GM10248 (cell line): Measurements from ENCODE around the gene VWA5B1.

Experiments
- CTCF ChIA-PET: fragments of 300-600 bp; sonication (Branson Sonifier 250); formaldehyde crosslinking; extraction: SDS; loops from one replicate; lab custom pipeline; 2021; ENCODE audit warnings: antibody characterized with exemption; lab: Yijun Ruan, JAX
- POLR2A ChIA-PET: fragments of 350-650 bp; sonication (Branson Sonifier 250); formaldehyde crosslinking; extraction: SDS; loops from one replicate; lab custom pipeline; 2020; ENCODE audit warnings: antibody characterized with exemption; lab: Yijun Ruan, JAX
- DNase-seq: peaks from one replicate; pipeline ENCODE4 v3.0.0; 2012; ENCODE audit errors: extremely low spot score
- TF ChIP-seq, protein P1 (sequence below): IDR thresholded peaks from 2 replicates; pipeline ENCODE4 v1.5.1; 2012; ENCODE audit warnings: mild to moderate bottlenecking, low read depth; ENCODE audit errors: extremely low read depth, missing control alignments, control extremely low read depth

Gene VWA5B1

DNA sequence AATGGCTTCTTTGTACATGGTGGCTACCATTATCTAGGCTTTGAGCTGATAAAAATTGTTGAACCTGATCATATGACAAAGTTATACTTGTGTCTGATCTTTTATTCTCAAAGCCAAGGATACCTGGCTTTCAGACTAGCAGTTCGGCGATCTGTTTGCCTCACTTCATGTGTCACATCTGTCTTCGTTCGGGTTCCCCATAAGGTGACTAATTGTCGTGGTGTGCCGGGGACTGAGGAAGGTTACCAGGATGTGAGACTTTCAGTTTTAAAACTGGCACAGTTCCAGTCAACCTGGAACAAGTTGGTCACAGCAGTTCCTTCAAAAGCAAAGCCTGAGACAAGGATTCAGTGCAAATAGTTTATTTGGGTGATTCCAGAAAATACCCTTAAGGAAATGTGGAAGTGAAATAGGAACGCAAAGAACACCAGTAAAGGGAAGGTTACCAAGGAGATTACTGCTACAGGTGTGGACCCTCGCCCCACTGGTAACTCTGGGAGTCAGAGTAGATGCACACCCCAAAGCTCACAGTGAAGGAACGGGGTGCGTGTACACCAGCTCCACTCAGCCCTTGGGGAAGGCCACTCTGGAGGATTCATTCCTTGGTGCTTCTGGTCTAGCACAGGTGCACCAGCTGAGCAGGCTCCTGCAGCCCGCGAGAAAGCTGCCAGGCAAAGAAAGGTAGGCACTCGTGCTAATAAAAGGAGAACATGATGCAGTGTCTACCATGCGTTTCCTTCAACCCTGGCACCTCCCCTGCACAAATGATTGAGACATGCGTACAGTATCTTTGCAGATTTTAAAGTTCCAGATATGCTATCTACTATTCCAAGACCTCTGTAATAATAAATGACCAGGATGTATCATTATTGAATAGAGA, 69.0 kb downstream of the VWA5B1 start:
- CTCF ChIA-PET = interaction anchor here (0.7 kb wide), 1 partner anchor 17 kb away, joined by 3 read pairs; no protein-coding TSS in a partner anchor
- POLR2A ChIA-PET = no interaction called here
- TF ChIP-seq, protein P1, sequence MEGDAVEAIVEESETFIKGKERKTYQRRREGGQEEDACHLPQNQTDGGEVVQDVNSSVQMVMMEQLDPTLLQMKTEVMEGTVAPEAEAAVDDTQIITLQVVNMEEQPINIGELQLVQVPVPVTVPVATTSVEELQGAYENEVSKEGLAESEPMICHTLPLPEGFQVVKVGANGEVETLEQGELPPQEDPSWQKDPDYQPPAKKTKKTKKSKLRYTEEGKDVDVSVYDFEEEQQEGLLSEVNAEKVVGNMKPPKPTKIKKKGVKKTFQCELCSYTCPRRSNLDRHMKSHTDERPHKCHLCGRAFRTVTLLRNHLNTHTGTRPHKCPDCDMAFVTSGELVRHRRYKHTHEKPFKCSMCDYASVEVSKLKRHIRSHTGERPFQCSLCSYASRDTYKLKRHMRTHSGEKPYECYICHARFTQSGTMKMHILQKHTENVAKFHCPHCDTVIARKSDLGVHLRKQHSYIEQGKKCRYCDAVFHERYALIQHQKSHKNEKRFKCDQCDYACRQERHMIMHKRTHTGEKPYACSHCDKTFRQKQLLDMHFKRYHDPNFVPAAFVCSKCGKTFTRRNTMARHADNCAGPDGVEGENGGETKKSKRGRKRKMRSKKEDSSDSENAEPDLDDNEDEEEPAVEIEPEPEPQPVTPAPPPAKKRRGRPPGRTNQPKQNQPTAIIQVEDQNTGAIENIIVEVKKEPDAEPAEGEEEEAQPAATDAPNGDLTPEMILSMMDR = no peak
- DNase-seq = no peak

DNA sequence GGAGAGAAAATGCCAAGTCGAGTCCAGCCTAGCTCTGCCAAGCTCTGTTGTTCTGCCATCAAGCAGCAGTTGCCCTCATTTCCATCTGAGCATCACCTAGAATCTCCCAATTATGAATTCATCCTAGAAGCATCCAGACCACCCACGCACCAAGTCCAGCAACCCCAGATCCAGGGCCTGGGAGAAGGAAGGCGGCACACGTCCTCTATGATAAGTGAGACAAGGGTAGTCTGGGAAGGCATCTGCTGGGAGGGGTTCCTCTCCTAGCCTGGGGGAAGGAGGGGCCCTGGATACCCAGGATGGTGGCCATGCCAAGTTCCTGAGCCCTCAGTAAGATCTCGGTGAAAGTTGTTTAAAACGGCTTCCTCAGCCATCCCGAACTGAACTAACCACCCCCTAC, 70.7 kb downstream of the VWA5B1 start:
- DNase-seq = no peak
- TF ChIP-seq, protein P1 = no peak
- CTCF ChIA-PET = interaction anchor here (1.0 to 5.5 kb wide), 9 partner anchors 9 to 133 kb away, joined by 3 to 57 read pairs (median 4); no protein-coding TSS in a partner anchor
- POLR2A ChIA-PET = no interaction called here

DNA sequence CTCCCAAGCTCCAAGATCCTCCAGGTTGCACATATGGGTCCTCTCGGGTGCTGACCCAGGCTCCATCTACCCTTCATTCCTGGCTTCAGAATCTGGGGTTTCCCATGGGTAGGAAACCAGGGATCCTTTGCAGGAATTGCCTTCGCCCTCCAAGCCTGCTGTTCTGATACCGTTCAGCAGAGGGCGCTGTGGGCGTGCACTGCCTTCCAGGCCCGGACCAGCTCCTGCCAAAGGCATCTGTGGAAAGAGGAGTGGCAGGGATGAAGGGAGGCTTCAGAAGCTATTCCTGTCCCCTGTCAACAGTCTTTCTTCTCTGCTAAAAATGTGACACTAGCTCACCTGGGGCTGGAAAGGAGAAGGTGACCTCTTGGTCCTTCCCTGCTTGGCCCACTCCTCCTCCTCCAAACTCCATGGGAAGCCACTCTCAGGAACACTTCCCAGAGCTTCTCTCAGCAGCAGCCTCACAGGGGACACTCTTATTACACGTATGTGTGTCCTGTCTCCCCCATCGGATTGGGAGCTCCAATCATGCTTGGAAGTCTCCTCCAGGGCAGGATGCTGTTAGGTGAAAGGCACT, 71.2 kb downstream of the VWA5B1 start:
- ChIA-PET CTCF (interaction anchor here (0.8 to 5.5 kb wide), 13 partner anchors 9 to 144 kb away, joined by 3 to 57 read pairs (median 4); no protein-coding TSS in a partner anchor), POLR2A (no interaction called here)
- DNase-seq = peak; percentile 52
- TF ChIP-seq, protein P1 = peak; percentile 53

DNA sequence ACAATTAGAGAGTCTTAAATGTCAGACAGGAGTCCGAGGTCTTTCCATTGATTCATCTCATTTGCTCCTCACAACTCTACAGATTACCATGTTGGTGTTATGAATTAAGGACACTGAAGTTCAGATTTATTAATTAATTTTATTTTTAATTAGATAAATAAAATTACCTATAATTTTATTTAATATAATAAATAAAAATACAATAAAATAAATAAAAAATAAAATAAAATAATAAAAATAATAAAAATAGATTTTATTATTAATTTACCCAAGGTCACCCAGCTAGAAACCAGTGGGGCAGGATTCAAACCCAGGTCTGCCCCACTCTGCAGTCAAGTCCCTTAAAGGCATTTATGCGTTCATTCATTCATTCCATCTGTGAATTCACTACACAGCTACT, 72.2 kb downstream of the VWA5B1 start:
- POLR2A ChIA-PET = no interaction called here
- no peak for DNase-seq
- CTCF ChIA-PET = interaction anchor here (1.0 to 5.5 kb wide), 7 partner anchors 8 to 131 kb away, joined by 3 to 57 read pairs (median 6); no protein-coding TSS in a partner anchor

DNA sequence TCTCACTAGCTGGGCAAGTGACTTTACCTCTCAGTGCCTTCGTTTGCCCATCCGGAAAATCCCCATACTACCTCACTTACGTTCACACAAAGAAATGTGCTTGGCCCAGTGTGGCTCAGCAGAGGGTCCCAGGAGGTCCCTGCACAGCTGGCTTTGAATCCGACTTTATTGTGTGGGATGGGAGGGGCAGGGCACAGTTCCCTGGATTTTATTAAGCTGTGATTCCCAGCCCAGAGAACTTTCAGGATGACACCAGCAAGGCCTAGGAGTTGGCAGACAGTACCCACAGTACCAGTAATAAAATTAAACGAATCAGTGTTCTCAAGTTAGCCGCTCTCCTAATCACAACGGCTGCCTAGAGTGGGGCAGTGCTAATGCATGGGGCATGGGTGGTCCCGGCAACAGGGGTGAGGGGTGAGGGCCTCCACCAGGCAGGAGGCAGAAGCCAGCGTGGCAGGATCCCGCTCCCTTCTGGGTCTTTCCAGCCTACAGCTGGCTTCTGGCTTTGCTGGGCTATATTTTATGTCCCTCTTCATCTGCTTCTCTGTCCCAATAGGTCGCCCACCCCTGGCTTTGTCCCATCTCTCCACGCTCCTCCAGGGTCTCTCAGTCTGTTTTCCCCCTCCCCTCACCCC, 74.9 kb downstream of the VWA5B1 start:
- no peak for DNase-seq
- POLR2A ChIA-PET = no interaction called here
- CTCF ChIA-PET = interaction anchor here (5.5 kb wide), 1 partner anchor 12 kb away, joined by 57 read pairs; no protein-coding TSS in a partner anchor
- TF ChIP-seq, protein P1 = no peak

More for the DNA sequence above, 72.2 kb downstream of the VWA5B1 start:
- TF ChIP-seq, protein P1 = no peak

DNA sequence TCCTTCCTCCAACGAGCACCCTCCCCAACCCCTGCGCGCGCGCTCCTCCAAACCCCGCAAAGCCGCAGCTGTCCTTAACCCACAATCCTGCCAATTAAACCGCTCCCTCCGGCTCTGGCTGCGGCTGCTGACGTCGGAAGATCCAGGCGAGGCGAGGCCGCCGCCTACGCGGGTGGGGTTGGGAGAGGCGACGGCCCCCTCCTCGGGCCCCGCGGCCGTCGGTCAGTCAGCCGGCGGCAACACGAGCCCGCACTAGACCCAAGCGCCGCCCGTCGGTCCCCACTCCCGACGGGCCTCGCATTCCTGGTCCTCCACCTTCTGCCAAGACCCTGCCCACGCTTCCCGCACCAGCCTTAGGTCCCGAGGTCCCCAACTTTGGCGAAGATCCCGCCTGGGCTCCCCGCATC, 75.4 kb downstream of the VWA5B1 start:
- no peak for DNase-seq
- TF ChIP-seq, protein P1 = no peak
- POLR2A ChIA-PET = no interaction called here
- CTCF ChIA-PET = interaction anchor here (5.5 kb wide), 1 partner anchor 12 kb away, joined by 57 read pairs; no protein-coding TSS in a partner anchor
